GM21825 (cell line): Measurements from ENCODE around the gene COL19A1.
"Not testable (repeated sequence)": the region's sequence is repeated elsewhere in the genome, so short reads cannot be mapped to it uniquely, and the experiment has no call there.

ENCODE experiments used
- ATAC-seq: cut with Tn5 transposase; IDR thresholded peaks from one replicate; pipeline ENCODE4 v1.9.1; 2021; ENCODE audit warnings: mild to moderate bottlenecking, moderate library complexity; ENCODE audit not compliant: unreplicated experiment

Gene COL19A1

GRCh38 chr6:69866351-69866769, at the start of gene COL19A1:
Gene COL19A1, plus strand, starts transcription at chr6:69866556. Its CDS starts 13,012 bp downstream, at chr6:69879568.
- peak; percentile 56 for ATAC-seq

- ATAC-seq = no peak
Observed at GRCh38 chr6:69816569-69816968, 49.8 kb upstream of the COL19A1 start.

- no peak for ATAC-seq
Observed at GRCh38 chr6:69817358-69817757, 49.0 kb upstream of the COL19A1 start.

GRCh38 chr6:69818223-69818930, 48.0 kb upstream of the COL19A1 start:
- ATAC-seq = no peak

- ATAC-seq = no peak
Observed at GRCh38 chr6:69819138-69819537, 47.2 kb upstream of the COL19A1 start.

GRCh38 chr6:69820018-69820417, 46.3 kb upstream of the COL19A1 start:
- ATAC-seq = no peak

GRCh38 chr6:69820438-69820837, 45.9 kb upstream of the COL19A1 start:
- ATAC-seq = no peak

GRCh38 chr6:69824355-69824754, 42.0 kb upstream of the COL19A1 start:
- not testable (repeated sequence) for ATAC-seq

- ATAC-seq = no peak
Observed at GRCh38 chr6:69825904-69826303, 40.5 kb upstream of the COL19A1 start.

- no peak for ATAC-seq
Observed at GRCh38 chr6:69827276-69827893, 39.0 kb upstream of the COL19A1 start.

- no peak for ATAC-seq
Observed at GRCh38 chr6:69832558-69832957, 33.8 kb upstream of the COL19A1 start.

- peak; percentile 81 for ATAC-seq
Observed at GRCh38 chr6:69835414-69836179, 30.8 kb upstream of the COL19A1 start.

GRCh38 chr6:69841862-69842261, 24.5 kb upstream of the COL19A1 start:
- ATAC-seq = no peak

- no peak for ATAC-seq
Observed at GRCh38 chr6:69843189-69843588, 23.2 kb upstream of the COL19A1 start.

GRCh38 chr6:69846312-69846711, 20.0 kb upstream of the COL19A1 start:
- ATAC-seq = no peak

GRCh38 chr6:69846770-69847491, 19.4 kb upstream of the COL19A1 start:
- ATAC-seq = no peak

- no peak for ATAC-seq
Observed at GRCh38 chr6:69847492-69847788, 18.9 kb upstream of the COL19A1 start.

GRCh38 chr6:69848552-69848951, 17.8 kb upstream of the COL19A1 start:
- ATAC-seq = no peak

- ATAC-seq = no peak
Observed at GRCh38 chr6:69852706-69853105, 13.7 kb upstream of the COL19A1 start.

GRCh38 chr6:69861986-69862385, 4.4 kb upstream of the COL19A1 start:
- no peak for ATAC-seq

- ATAC-seq = no peak
Observed at GRCh38 chr6:69863766-69864165, 2.6 kb upstream of the COL19A1 start.
